Right lobe of liver (tissue), 6 donors: ENCODE measurements around the gene PAK1. TPM values are rescaled to one million over a fixed set of nuclear protein-coding genes. Genes with fewer than 3 reads are reported as not detected.

Experiments
- ATAC-seq, 4 donors: fragments of 200-7000 bp; cut with Tn5 transposase; one replicate each; pipeline ENCODE4 v1.9.1; 2020; ENCODE audit warnings: mild to moderate bottlenecking in 4 of 4, moderate library complexity in 4 of 4
- DNase-seq, 3 donors: peaks; one replicate each; pipeline ENCODE4 v3.0.0-alpha.2; 2020
- H3K27ac ChIP-seq, 3 donors: fragments of 200-600 bp; one replicate each; pipeline ENCODE4 v1.8.0; 2022
- H3K27me3 ChIP-seq, 2 donors: fragments of 200-600 bp; one replicate each; pipeline ENCODE4 v1.8.0; 2022
- H3K36me3 ChIP-seq, 4 donors: fragments of 200-600 bp; sonication (generic) in 1 of 4; one replicate each; pipeline versions ENCODE4 v1.5.1 to v1.8.0; 2017 to 2022; ENCODE audit warnings: control low read depth in 1 of 4
- H3K4me1 ChIP-seq, 4 donors: fragments of 200-600 bp; sonication (generic) in 1 of 4; one replicate each; pipeline versions ENCODE4 v1.5.1 to v1.8.0; 2017 to 2022; ENCODE audit warnings: control low read depth in 1 of 4
- H3K4me3 ChIP-seq, 3 donors: fragments of 200-600 bp; one replicate each; pipeline ENCODE4 v1.8.0; 2022
- H3K9me3 ChIP-seq, 4 donors: fragments of 200-600 bp; sonication (generic) in 1 of 4; one replicate each; pipeline versions ENCODE4 v1.5.1 to v1.8.0; 2017 to 2022; ENCODE audit warnings: control low read depth in 1 of 4
- POLR2A ChIP-seq: fragments of 450-650 bp; IDR thresholded peaks from one replicate; pipeline ENCODE4 v1.6.1; 2017; ENCODE audit warnings: antibody characterized with exemption, mild to moderate bottlenecking
- WGBS: methylation state at CpG from one replicate; pipeline ENCODE4 v1.1.6; 2018; ENCODE audit warnings: low coverage, low lambda C conversion rate; ENCODE audit not compliant: insufficient coverage; ENCODE audit errors: missing lambda C conversion rate; 5-methylcytosine and 5-hydroxymethylcytosine counted together
- intact Hi-C, 2 donors: fragments of 100-400 bp; cut with DNase I; formaldehyde crosslinking; loops; one replicate each; pipeline versions ENCODE4 v1.11.2 to v1.14.1; 2022
- total RNA-seq, 6 experiments: library from RNA; depleted of rRNA in 2 of 6; stranded (reverse); fragments of >200 nt in 2 of 6; fragmentation: NEBNext Ultra II Directional in 3 of 6; extraction: Animal tissue kit (Norgen Biotek cat#: 25700) in 3 of 6; gene quantifications; one replicate each; pipeline versions ENCODE4 v1.1.0 to v1.2.4, GENCODE V29; 2016 to 2023
- TF ChIP-seq, protein P1 (sequence below), 4 donors: fragments of 200-600 bp in 3 of 4; fragments of 450-650 bp in 1 of 4; IDR thresholded peaks; one replicate each; pipeline versions ENCODE4 v1.5.1 to v1.8.0; 2016 to 2022; ENCODE audit warnings: antibody characterized with exemption in 4 of 4, mild to moderate bottlenecking in 2 of 4
- donor health status: DM: no; HTN: yes; CAD: no.
- donor health status: DM: no; HTN: no; CAD: no.
- donor health status: DM: no; HTN: no; CAD: no.
- donor health status: DM: no; HTN: yes; CAD: no.
- donor health status: DM: no; HTN: yes; CAD: no.

The PAK1 gene
- total RNA-seq, 6 experiments from 2014 or later = 7.3 to 14.5 (median 9.3) TPM

DNA sequence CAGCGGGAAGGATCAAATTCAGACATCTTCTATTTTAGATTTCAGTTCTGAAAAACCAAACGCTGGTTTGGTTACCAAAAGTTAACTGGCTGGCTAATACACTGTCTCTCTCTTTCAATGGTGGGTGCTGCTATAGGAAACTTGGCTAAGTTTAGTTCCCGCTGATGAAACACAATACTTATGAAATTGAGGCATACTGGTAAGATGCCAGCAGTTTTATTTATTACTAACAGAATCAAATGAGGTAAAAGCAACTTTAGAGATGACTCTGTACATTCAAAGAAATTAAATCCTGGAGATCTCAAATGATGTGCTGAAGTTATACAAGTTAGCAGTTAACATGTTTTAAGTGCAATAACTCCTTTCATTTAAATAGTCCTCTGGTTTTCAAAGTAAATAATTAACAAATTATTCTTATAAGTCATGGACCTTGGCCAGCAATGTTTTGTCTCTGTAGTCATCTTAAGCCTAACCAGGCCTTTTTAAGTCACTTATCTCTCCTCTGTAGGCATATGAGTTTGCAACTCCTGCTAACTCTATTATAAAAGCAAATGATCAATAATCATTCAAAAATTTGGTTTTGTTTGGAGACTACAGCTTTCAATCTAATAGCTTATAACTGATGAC lies 54.8 kb downstream of the PAK1 start:
- H3K36me3 ChIP-seq = no peaks in the 10 kb centered on the region
- 76% methylated on average over 3 of the region's 3 CpGs for WGBS
- DNase-seq (no peak), ATAC-seq (no peak)
- intact Hi-C loops = no loop called here
- H3K27me3 ChIP-seq = no peaks in the 10 kb centered on the region
- TF ChIP-seq, protein P1, sequence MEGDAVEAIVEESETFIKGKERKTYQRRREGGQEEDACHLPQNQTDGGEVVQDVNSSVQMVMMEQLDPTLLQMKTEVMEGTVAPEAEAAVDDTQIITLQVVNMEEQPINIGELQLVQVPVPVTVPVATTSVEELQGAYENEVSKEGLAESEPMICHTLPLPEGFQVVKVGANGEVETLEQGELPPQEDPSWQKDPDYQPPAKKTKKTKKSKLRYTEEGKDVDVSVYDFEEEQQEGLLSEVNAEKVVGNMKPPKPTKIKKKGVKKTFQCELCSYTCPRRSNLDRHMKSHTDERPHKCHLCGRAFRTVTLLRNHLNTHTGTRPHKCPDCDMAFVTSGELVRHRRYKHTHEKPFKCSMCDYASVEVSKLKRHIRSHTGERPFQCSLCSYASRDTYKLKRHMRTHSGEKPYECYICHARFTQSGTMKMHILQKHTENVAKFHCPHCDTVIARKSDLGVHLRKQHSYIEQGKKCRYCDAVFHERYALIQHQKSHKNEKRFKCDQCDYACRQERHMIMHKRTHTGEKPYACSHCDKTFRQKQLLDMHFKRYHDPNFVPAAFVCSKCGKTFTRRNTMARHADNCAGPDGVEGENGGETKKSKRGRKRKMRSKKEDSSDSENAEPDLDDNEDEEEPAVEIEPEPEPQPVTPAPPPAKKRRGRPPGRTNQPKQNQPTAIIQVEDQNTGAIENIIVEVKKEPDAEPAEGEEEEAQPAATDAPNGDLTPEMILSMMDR (IDR thresholded peaks at IDR 0.05) = no peak
- no peak for TF ChIP-seq POLR2A
- no peaks in the 10 kb centered on the region for H3K9me3 ChIP-seq
- no peak overlapping the region for H3K27ac ChIP-seq
- H3K4me1 ChIP-seq = no peaks in the 10 kb centered on the region
- no peak overlapping the region for H3K4me3 ChIP-seq

DNA sequence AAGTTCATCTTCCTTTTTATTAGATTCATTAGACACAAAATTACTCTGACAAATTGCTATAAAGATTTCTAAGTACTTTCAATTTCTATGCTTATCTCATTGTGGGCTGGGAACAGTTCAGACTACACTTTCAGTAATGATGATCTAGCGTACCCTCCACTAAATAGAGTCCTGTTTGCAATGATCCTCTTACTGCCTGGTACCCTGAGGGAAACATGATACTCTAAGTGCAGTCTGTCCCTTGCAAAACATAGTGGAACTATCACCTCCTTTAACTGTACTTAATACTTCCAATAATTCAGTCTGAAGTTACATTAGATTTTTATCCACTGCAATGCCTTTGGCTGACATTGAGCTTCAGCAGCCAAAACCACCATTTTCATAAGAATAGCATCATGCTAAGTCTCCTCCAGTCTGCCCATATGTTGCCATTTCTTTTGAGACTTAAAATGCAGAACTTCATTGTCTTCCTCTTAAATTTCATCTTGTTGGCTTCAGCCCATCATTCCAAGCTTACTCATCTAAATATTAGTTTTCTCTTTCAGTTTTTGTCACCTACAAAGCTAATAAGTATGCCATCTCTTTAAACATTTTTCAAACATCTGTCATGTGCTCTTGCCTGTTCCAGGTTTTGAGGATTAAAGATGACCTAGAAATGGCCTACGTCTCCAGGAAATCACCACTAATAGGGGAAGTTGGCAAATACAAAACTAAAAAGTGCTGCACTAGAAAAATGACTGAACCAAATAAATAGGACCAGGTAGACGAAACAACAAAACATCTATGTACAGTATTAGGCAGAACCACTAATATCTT lies 55.5 kb downstream of the PAK1 start:
- peak in 1 of 4 donors; percentile 18 for ATAC-seq
- Histone ChIP-seq H3K36me3 (no peaks in the 10 kb centered on the region), H3K9me3 (no peaks in the 10 kb centered on the region), H3K4me3 (no peak overlapping the region), H3K27me3 (no peaks in the 10 kb centered on the region), H3K27ac (no peak overlapping the region), H3K4me1 (no peaks in the 10 kb centered on the region)
- 62% methylated on average over 3 of the region's 3 CpGs for WGBS
- intact Hi-C loops = no loop called here
- DNase-seq = no peak
- TF ChIP-seq, protein P1 (IDR thresholded peaks at IDR 0.05) = no peak
- TF ChIP-seq POLR2A = no peak

DNA sequence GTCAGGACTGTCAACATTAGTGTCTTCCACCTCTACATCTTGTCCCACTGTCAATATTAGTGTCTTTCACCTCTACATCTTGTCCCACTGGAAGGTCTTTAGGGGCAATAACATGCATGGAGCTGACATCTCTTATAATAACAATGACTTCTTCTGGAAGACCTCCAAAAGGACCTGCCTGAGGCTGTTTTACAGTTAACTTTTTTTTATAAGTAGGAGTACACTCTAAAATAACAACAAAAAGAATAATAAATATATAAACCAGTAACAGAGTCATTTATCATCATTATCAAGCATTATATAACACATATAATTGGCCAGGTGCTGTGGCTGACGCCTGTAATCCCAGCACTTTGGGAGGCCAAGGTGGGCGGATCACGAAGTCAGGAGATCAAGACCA lies 57.5 kb downstream of the PAK1 start:
- TF ChIP-seq POLR2A = no peak
- TF ChIP-seq, protein P1 (IDR thresholded peaks at IDR 0.05) = no peak
- H3K4me1 ChIP-seq = peaks cover 0 to 5% (median 0%) of the 10 kb centered on the region in 4 donors
- intact Hi-C loops = no loop called here
- ATAC-seq = no peak
- no peaks in the 10 kb centered on the region for H3K27me3 ChIP-seq
- no peaks in the 10 kb centered on the region for H3K36me3 ChIP-seq
- 95% methylated on average over 3 of the region's 3 CpGs for WGBS
- H3K9me3 ChIP-seq = no peaks in the 10 kb centered on the region
- H3K27ac ChIP-seq = no peak overlapping the region
- H3K4me3 ChIP-seq = no peak overlapping the region
- DNase-seq = no peak

DNA sequence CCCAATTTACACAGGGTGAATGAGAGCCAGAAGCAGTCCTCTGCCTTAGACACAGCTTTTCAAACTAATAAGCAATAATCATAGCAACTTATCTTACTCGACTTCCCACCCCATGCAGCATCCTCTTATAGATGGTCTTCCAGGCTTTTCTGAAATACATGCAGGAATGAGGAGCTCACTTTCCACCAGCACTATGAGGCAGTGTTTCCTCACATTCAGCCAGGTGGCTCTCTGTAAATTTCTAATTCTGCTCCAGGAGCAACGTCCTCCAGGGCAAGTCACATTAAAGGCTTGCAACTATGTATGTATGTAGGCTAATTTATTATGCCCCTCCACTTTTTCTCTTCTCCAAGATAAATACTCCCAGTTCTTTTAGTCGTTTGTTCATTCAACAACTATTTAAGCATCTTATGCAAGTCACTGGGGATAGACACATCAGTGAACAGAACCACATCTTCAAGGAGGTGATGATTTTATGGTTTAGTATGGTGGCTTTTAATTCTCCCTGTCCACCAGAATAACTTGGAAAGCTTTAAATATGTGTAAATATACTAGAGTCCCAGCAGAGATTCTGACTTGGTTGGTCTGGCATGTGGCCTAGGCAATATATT lies 59.9 kb downstream of the PAK1 start:
- H3K9me3 ChIP-seq = no peaks in the 10 kb centered on the region
- no peak overlapping the region for H3K4me3 ChIP-seq
- H3K36me3 ChIP-seq = no peaks in the 10 kb centered on the region
- DNase-seq = no peak
- no peak for TF ChIP-seq POLR2A
- TF ChIP-seq, protein P1 (IDR thresholded peaks at IDR 0.05) = no peak
- WGBS = 62% methylated on average over 3 of the region's 3 CpGs
- peaks cover 0 to 5% (median 0%) of the 10 kb centered on the region in 4 donors for H3K4me1 ChIP-seq
- no peaks in the 10 kb centered on the region for H3K27me3 ChIP-seq
- no peak overlapping the region for H3K27ac ChIP-seq
- intact Hi-C loops = no loop called here
- no peak for ATAC-seq
